ENCODE data around the gene TMEM151B. TPM values are rescaled to one million over a fixed set of nuclear protein-coding genes. Genes with fewer than 3 reads are reported as not detected.

Gene TMEM151B
- total RNA-seq, 1 donor from 2014 or later = 0.96 TPM

Other genes starting within 250 kb of the TMEM151B start
- 28.9 TPM for gene MRPL14, start 143.0 kb upstream of the TMEM151B start, total RNA-seq (ENCODE audit: insufficient read depth, low replicate concordance)
- gene TMEM63B, start 142.9 kb upstream of the TMEM151B start, total RNA-seq (ENCODE audit: insufficient read depth, low replicate concordance) = 10.4 TPM
- gene CAPN11, start 111.6 kb upstream of the TMEM151B start, total RNA-seq (ENCODE audit: insufficient read depth, low replicate concordance) = not detected
- not detected for gene MYMX, start 53.5 kb upstream of the TMEM151B start, total RNA-seq (ENCODE audit: insufficient read depth, low replicate concordance)
- 11.1 TPM for gene SLC29A1, start 46.9 kb upstream of the TMEM151B start, total RNA-seq (ENCODE audit: insufficient read depth, low replicate concordance)
- 256 TPM for gene HSP90AB1, start 23.3 kb upstream of the TMEM151B start, total RNA-seq (ENCODE audit: insufficient read depth, low replicate concordance)
- gene SLC35B2, start 12.9 kb upstream of the TMEM151B start, total RNA-seq (ENCODE audit: insufficient read depth, low replicate concordance) = 33.7 TPM
- 2.4 TPM for gene NFKBIE, start 4.9 kb upstream of the TMEM151B start, total RNA-seq (ENCODE audit: insufficient read depth, low replicate concordance)
- 13.2 TPM for gene AARS2, start 42.9 kb downstream of the TMEM151B start, total RNA-seq (ENCODE audit: insufficient read depth, low replicate concordance)
- not detected for gene SPATS1, start 72.2 kb downstream of the TMEM151B start, total RNA-seq (ENCODE audit: insufficient read depth, low replicate concordance)
- gene CDC5L, start 117.3 kb downstream of the TMEM151B start, total RNA-seq (ENCODE audit: insufficient read depth, low replicate concordance) = 25.0 TPM

Data from umbilical cord (tissue), 1 donor.